Measurements from ENCODE around the gene NINJ1. TPM values are rescaled to one million over a fixed set of nuclear protein-coding genes. Genes with fewer than 3 reads are reported as not detected.

NINJ1 gene
- total RNA-seq, 1 donor from 2014 or later: 13.4 TPM

GRCh38 chr9:93076101-93076791 is 57.8 kb downstream of the NINJ1 start:
- FAIRE-seq (no peak), DNase-seq (ENCODE audit: low read depth) (no peak)
- H3K4me3 ChIP-seq (ENCODE audit: low read depth, low read length): no peak overlapping the region
- no peaks in the 10 kb centered on the region for H3K36me3 ChIP-seq (ENCODE audit: control insufficient read depth, insufficient read depth, low read length)
- H3K27me3 ChIP-seq (ENCODE audit: control insufficient read depth, insufficient read depth, low read length): no peaks in the 10 kb centered on the region
- no peak for TF ChIP-seq CTCF (IDR thresholded peaks at IDR 0.05; ENCODE audit: insufficient read depth, low read length, severe bottlenecking)

- FAIRE-seq (no peak), DNase-seq (ENCODE audit: low read depth) (no peak)
- no peak for TF ChIP-seq CTCF (IDR thresholded peaks at IDR 0.05; ENCODE audit: insufficient read depth, low read length, severe bottlenecking)
- Histone ChIP-seq H3K36me3 (ENCODE audit: control insufficient read depth, insufficient read depth, low read length) (no peaks in the 10 kb centered on the region), H3K27me3 (ENCODE audit: control insufficient read depth, insufficient read depth, low read length) (no peaks in the 10 kb centered on the region), H3K4me3 (ENCODE audit: low read depth, low read length) (no peak overlapping the region)
Measured at GRCh38 chr9:93072383-93072795, 61.7 kb downstream of the NINJ1 start.

Other genes starting within 250 kb of the NINJ1 start
- 0.26 and 1.0 TPM in 2 replicates for gene FGD3, start 186.7 kb downstream of the NINJ1 start, total RNA-seq
- gene SUSD3, start 75.5 kb downstream of the NINJ1 start, total RNA-seq: 0.26 TPM in 1 of 2 replicates, not detected in the other
- gene CARD19, start 38.0 kb downstream of the NINJ1 start, total RNA-seq: 43.4 and 47.9 TPM in 2 replicates
- under 0.01 and 0.64 TPM in 2 replicates for gene WNK2, start 49.9 kb upstream of the NINJ1 start, total RNA-seq